Measurements from ENCODE around the gene ATG13. TPM values are rescaled to one million over a fixed set of nuclear protein-coding genes. Genes with fewer than 3 reads are reported as not detected.

The ATG13 gene
- total and polyA plus RNA-seq, 2 of the 4 experiments (the other 2 are of a cell fraction): 43.0 to 49.7 TPM

GRCh38 chr11:46659908-46660307 is 42.6 kb downstream of the ATG13 start:
- Histone ChIP-seq H3K4me2 (ENCODE audit: low read depth, low read length) (no peak overlapping the region), H4K20me1 (ENCODE audit: insufficient read depth, low read length) (no peaks in the 10 kb centered on the region), H2AK9ac (replicated peaks; ENCODE audit: low read depth, low read length, poor library complexity) (no peak overlapping the region), H3K23ac (ENCODE audit: low read depth, low read length) (no peak overlapping the region), H3K27ac (ENCODE audit: insufficient read depth, low read length) (no peak overlapping the region), H4K91ac (ENCODE audit: insufficient read depth, low read depth, low read length) (no peak overlapping the region), H2BK20ac (ENCODE audit: low read depth, low read length) (no peak overlapping the region), H3K27me3 (ENCODE audit: control insufficient read depth, insufficient read depth, low read length) (no peaks in the 10 kb centered on the region), H3K4ac (ENCODE audit: low read depth, low read length) (no peak overlapping the region), H3K9me3 (ENCODE audit: control insufficient read depth, insufficient read depth, low read length) (no peaks in the 10 kb centered on the region), H2AK5ac (ENCODE audit: low read depth, low read length) (no peak overlapping the region), H3K9ac (ENCODE audit: low read depth, low read length) (no peak overlapping the region), H3K4me1 (ENCODE audit: control insufficient read depth, insufficient read depth, low read length) (peaks cover 12% of the 10 kb centered on the region), H3K14ac (replicated peaks; ENCODE audit: low read depth, low read length) (no peak overlapping the region), H3K36me3 (ENCODE audit: control insufficient read depth, insufficient read depth, low read length) (peaks cover 31% of the 10 kb centered on the region), H3K9me1 (ENCODE audit: insufficient read depth, low read length) (peaks cover 8% of the 10 kb centered on the region; the same call in 1 of the 2 replicates), H4K5ac (ENCODE audit: low read depth, low read length) (no peak overlapping the region), H3K18ac (ENCODE audit: low read depth, low read length) (no peak overlapping the region), H3K4me3 (ENCODE audit: insufficient read depth, low read depth, low read length) (no peak overlapping the region), H2BK5ac (ENCODE audit: low read depth, low read length, poor library complexity, severe bottlenecking) (peak overlapping the region; percentile 45), H2BK15ac (ENCODE audit: low read depth, low read length) (no peak overlapping the region), H2AFZ (replicated peaks; ENCODE audit: low read length, poor library complexity) (no peak overlapping the region), H4K8ac (ENCODE audit: low read depth in 2 of 2, low read length in 2 of 2) (no peak overlapping the region), H3K56ac (ENCODE audit: extremely low read depth, insufficient read depth, low read length) (no peak overlapping the region), H3K79me1 (ENCODE audit: low read depth in 1 of 2, low read length in 2 of 2) (peaks cover 0 to 4% of the 10 kb centered on the region in 2 experiments; a peak in 1 of 4 replicates), H2BK120ac (ENCODE audit: low read depth, low read length) (no peak overlapping the region)
- CTCF ChIA-PET: interaction anchor here (1.4 kb wide), 2 partner anchors 9 to 11 kb away, joined by 4 to 6 read pairs; no protein-coding TSS in a partner anchor
- peak; percentile 84 for DNase-seq
- BruUV-seq (replicated peaks): no TSS peak
- dilution Hi-C loops (cut with HindIII; ENCODE audit: low sequenced_read_pairs, unreplicated experiment) (no loop called here), in situ Hi-C loops (cut with MboI; ENCODE audit: low sequenced_read_pairs) (no loop called here), intact Hi-C loops (cut with micrococcal nuclease) (no loop called here)
- POLR2A ChIA-PET (ENCODE audit: unreplicated experiment): no interaction called here
- peak; percentile 75 for TF ChIP-seq CEBPB (IDR thresholded peaks at IDR 0.05; ENCODE audit: low read depth, low read length)
- TF ChIP-seq MAFK (IDR thresholded peaks at IDR 0.05; ENCODE audit: low read depth, low read length): no peak
- no CpG with 5 or more reads among the region's 1 CpG for WGBS, 2 experiments (ENCODE audit: extremely low coverage in 2 of 2, insufficient read length in 1 of 2)
- peak; percentile 58 for ATAC-seq (ENCODE audit: low read depth)

Measured in IMR-90 (cell line).